Left lung (tissue), 10 donors: Measurements from ENCODE around the gene SLC38A9. TPM values are rescaled to one million over a fixed set of nuclear protein-coding genes. Genes with fewer than 3 reads are reported as not detected.
A peak's percentile ranks its signal among the peaks of the same experiment; 100 is the strongest.
"Not testable (repeated sequence)": the region's sequence is repeated elsewhere in the genome, so short reads cannot be mapped to it uniquely, and the experiment has no call there.

Experiments used
- ATAC-seq: fragments of 200-7000 bp; cut with Tn5 transposase; one replicate; pipeline ENCODE4 v1.9.1; 2020; ENCODE audit warnings: moderate library complexity
- DNase-seq, 4 donors: peaks; one replicate each; pipeline ENCODE4 v3.0.0-alpha.2; 2013 to 2020
- H3K27ac ChIP-seq, 2 donors: fragments of 200-600 bp; sonication (generic) in 1 of 2; one replicate each; pipeline versions ENCODE4 v1.5.0 to v1.8.0; 2020 to 2021
- H3K27me3 ChIP-seq, 2 donors: fragments of 200-600 bp; sonication (generic) in 1 of 2; one replicate each; pipeline versions ENCODE4 v1.5.0 to v1.8.0; 2020 to 2021
- H3K36me3 ChIP-seq, 2 donors: fragments of 200-600 bp; sonication (generic) in 1 of 2; one replicate each; pipeline versions ENCODE4 v1.5.0 to v1.8.0; 2020 to 2021
- H3K4me1 ChIP-seq, 2 donors: fragments of 200-600 bp; one replicate each; pipeline ENCODE4 v1.8.0; 2021
- H3K4me3 ChIP-seq, 2 donors: fragments of 200-600 bp; sonication (generic) in 1 of 2; one replicate each; pipeline versions ENCODE4 v1.5.0 to v1.8.0; 2020 to 2021; ENCODE audit warnings: mild to moderate bottlenecking in 1 of 2
- H3K9me3 ChIP-seq, 2 donors: fragments of 200-600 bp; sonication (generic) in 1 of 2; one replicate each; pipeline versions ENCODE4 v1.5.0 to v1.8.0; 2020 to 2021
- intact Hi-C, 2 donors: fragments of 100-400 bp; cut with DNase I; formaldehyde crosslinking; loops; one replicate each; pipeline versions ENCODE4 v1.11.2 to v1.14.2; 2022
- polyA plus RNA-seq, 6 donors: library from polyadenylated mRNA; unstranded; fragments of 120-200 nt; gene quantifications; one replicate each; pipeline ENCODE4 v1.2.1, GENCODE V29; 2013; ENCODE audit not compliant: insufficient read length in 6 of 6
- total RNA-seq, 2 donors: library from RNA; stranded (reverse); fragmentation: NEBNext Ultra II Directional; extraction: Animal tissue kit (Norgen Biotek cat#: 25700); gene quantifications; one replicate each; pipeline ENCODE4 v1.2.1, GENCODE V29; 2021
- TF ChIP-seq, protein P1 (sequence below), 2 donors: fragments of 200-600 bp; sonication (generic) in 1 of 2; IDR thresholded peaks; one replicate each; pipeline versions ENCODE4 v1.5.0 to v1.8.0; 2021; ENCODE audit warnings: antibody characterized with exemption in 2 of 2
- donor health status: DM: no; HTN: yes; CAD: no.
- donor health status: DM: no; HTN: no; CAD: no.

The SLC38A9 gene
- total and polyA plus RNA-seq, 8 donors = 21.4 to 34.7 (median 30.2) TPM

DNA sequence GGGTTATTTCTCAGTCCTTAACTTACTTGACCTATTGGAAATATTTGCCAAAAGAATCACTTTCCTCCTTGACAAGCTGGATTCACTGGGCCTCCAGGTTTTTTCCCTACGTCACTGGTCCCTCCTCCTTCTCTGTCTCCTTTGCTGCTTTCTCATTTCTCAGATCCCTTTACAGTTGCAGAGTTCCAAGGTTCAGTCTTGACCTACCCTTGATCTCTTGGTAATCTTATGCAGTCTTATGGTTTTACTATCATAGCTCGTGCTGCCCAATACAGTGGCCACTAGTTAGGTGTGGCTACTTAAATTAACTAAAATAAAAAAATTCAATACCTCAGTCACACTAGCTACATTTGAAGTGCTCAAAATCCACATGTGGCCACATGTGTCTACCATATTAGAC, 11.4 kb downstream of the SLC38A9 start:
- no peaks in the 10 kb centered on the region for H3K9me3 ChIP-seq
- H3K27ac ChIP-seq = no peak overlapping the region
- DNase-seq (no peak), ATAC-seq (no peak)
- peaks cover 0 to 3% of the 10 kb centered on the region in 2 donors for H3K4me1 ChIP-seq
- TF ChIP-seq, protein P1, sequence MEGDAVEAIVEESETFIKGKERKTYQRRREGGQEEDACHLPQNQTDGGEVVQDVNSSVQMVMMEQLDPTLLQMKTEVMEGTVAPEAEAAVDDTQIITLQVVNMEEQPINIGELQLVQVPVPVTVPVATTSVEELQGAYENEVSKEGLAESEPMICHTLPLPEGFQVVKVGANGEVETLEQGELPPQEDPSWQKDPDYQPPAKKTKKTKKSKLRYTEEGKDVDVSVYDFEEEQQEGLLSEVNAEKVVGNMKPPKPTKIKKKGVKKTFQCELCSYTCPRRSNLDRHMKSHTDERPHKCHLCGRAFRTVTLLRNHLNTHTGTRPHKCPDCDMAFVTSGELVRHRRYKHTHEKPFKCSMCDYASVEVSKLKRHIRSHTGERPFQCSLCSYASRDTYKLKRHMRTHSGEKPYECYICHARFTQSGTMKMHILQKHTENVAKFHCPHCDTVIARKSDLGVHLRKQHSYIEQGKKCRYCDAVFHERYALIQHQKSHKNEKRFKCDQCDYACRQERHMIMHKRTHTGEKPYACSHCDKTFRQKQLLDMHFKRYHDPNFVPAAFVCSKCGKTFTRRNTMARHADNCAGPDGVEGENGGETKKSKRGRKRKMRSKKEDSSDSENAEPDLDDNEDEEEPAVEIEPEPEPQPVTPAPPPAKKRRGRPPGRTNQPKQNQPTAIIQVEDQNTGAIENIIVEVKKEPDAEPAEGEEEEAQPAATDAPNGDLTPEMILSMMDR (IDR thresholded peaks at IDR 0.05) = no peak
- intact Hi-C loops = no loop called here
- peaks cover 0 to 9% of the 10 kb centered on the region in 2 donors for H3K36me3 ChIP-seq
- H3K27me3 ChIP-seq = no peaks in the 10 kb centered on the region
- H3K4me3 ChIP-seq = no peak overlapping the region

DNA sequence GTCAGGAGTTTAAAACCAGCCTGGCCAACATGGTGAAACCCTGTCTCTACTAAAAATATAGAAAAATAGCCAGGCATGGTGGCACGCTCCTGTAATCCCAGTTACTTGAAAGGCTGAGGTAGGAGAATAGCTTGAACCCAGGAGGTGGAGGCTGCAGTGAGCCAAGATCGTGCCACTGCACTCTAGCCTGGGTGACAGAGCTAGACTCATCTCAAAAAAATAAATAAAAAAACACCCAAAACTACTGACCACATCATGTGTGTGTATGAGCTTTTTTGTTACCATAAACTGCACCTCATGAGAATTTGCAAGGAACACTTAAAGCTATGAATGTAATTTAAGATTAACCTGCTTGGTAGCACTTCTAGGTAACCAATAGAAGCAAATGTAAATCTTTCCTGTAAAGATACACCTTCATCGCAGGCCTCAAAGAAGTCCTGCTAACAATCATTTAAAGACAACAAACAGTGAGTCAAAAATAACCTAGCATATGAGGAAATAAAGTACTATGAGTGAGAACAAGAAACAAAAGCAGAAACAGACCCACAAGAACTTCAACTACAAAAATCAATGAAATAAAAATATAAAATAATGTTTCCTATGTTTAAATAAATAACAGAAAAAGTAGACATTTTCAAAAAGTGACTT, 13.0 kb downstream of the SLC38A9 start:
- Histone ChIP-seq H3K4me1 (peaks cover 0 to 3% of the 10 kb centered on the region in 2 donors), H3K27me3 (no peaks in the 10 kb centered on the region), H3K4me3 (no peak overlapping the region), H3K9me3 (no peaks in the 10 kb centered on the region), H3K36me3 (peaks cover 0 to 9% of the 10 kb centered on the region in 2 donors), H3K27ac (no peak overlapping the region)
- TF ChIP-seq, protein P1 (IDR thresholded peaks at IDR 0.05) = no peak
- DNase-seq (no peak), ATAC-seq (no peak)
- intact Hi-C loops = no loop called here

DNA sequence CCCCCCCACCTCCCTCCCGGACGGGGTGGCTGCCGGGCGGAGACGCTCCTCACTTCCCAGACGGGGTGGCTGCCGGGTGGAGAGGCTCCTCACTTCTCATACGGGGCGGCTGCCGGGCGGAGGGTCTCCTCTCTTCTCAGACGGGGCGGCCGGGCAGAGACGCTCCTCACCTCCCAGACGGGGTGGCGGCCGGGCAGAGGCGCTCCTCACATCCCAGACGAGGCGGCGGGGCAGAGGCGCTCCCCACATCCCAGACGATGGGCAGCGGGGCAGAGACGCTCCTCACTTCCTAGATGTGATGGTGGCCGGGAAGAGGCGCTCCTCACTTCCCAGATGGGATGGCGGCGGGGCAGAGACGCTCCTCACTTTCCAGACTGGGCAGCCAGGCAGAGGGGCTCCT, 15.4 kb downstream of the SLC38A9 start:
- DNase-seq, H3K27me3 ChIP-seq, H3K27ac ChIP-seq, ATAC-seq, intact Hi-C loops, H3K9me3 ChIP-seq, H3K4me3 ChIP-seq, H3K4me1 ChIP-seq, H3K36me3 ChIP-seq: not testable (repeated sequence)

DNA sequence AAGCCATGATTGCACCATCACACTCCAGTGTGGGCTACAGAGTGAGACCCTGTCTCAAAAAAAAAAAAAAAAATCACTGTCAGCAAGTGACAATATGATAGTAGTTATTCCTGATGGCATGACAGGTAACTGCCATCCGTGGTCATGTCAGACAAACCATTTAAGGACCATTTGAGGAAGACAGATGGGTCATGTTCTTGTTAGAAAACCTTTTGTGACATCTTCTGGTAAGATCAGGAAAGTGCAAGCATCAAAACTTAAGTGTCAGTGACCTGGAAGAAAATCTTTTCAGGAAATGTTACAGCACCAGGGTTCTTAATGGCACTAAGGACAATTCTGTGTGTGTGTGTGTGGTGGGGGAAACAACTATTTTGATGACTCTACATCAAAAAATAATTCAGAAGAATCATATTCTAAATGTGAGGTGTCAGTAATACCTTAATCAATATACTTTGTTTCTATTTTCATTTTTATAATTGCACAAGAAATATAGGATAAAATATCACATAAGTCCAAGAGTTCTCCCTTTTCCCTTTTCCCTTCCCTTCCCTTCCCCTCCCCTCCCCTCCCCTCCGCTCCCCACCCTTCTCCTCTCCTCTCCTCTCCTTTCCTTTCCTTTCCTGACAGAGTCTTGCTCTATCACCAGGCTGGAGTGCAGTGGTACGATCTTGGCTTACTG, 17.8 kb downstream of the SLC38A9 start:
- H3K27me3 ChIP-seq = no peaks in the 10 kb centered on the region
- DNase-seq = no peak
- H3K4me1 ChIP-seq = peaks cover 6 to 11% of the 10 kb centered on the region in 2 donors
- H3K36me3 ChIP-seq = peaks cover 0 to 9% of the 10 kb centered on the region in 2 donors
- H3K4me3 ChIP-seq = no peak overlapping the region
- no peaks in the 10 kb centered on the region for H3K9me3 ChIP-seq
- H3K27ac ChIP-seq = no peak overlapping the region
- TF ChIP-seq, protein P1 (IDR thresholded peaks at IDR 0.05) = no peak
- ATAC-seq = peak; percentile 57
- intact Hi-C loops = no loop called here

DNA sequence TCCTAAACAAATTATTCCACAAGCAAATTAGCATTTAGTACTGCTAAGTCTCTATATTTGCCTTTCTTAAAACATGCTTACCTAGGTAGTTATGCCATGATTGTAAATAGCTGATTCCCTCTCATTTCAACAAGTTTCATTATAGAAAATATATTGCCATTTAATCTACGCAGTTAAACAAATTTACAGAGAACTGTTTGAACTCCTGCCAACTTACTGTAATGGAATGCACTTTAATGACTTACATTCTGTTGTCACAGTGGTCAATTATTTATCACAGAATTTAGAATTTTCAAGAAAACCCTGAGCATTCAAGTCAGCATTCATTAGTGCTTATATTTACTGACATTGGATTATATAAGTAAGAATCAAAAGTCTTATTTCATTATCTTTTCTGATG, 19.6 kb downstream of the SLC38A9 start:
- Histone ChIP-seq H3K9me3 (no peaks in the 10 kb centered on the region), H3K4me1 (peaks cover 6 to 11% of the 10 kb centered on the region in 2 donors), H3K36me3 (peaks cover 0 to 8% of the 10 kb centered on the region in 2 donors), H3K27me3 (no peaks in the 10 kb centered on the region), H3K4me3 (no peak overlapping the region), H3K27ac (no peak overlapping the region)
- ATAC-seq (no peak), DNase-seq (no peak)
- TF ChIP-seq, protein P1 (IDR thresholded peaks at IDR 0.05) = no peak
- intact Hi-C loops = no loop called here
